ENCODE measurements around the gene CSMD2.

CSMD2 gene

DNA sequence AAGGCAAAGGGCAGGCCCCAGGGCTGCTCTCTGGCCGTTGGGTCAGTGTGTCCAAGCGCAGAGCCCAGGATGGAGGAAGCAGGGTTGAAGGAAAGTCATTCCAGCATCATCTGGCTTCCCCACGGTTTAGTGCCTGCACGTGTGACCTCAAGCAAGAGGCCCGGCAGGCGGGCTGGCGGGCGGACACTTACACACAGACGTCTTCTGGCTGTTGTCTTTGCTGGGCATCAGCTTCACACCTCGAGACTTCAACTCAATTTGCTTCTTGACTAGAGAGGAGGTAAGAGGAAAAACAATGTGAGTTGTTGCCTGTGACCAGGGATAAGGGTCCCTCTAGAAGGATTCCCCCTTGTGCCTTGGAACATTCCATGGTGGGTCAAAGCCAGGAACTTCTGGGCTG, 339.5 kb downstream of the CSMD2 start:
- Histone ChIP-seq H3K27ac (no peak overlapping the region), H3K4me3 (ENCODE audit: low read depth, low read length) (no peak overlapping the region), H3K36me3 (no peaks in the 10 kb centered on the region), H3K9me3 (ENCODE audit: severe bottlenecking) (no peaks in the 10 kb centered on the region), H3K27me3 (ENCODE audit: insufficient read depth, low read depth, severe bottlenecking) (peaks cover 72% of the 10 kb centered on the region)
- no peak for DNase-seq
- TF ChIP-seq, protein P1, sequence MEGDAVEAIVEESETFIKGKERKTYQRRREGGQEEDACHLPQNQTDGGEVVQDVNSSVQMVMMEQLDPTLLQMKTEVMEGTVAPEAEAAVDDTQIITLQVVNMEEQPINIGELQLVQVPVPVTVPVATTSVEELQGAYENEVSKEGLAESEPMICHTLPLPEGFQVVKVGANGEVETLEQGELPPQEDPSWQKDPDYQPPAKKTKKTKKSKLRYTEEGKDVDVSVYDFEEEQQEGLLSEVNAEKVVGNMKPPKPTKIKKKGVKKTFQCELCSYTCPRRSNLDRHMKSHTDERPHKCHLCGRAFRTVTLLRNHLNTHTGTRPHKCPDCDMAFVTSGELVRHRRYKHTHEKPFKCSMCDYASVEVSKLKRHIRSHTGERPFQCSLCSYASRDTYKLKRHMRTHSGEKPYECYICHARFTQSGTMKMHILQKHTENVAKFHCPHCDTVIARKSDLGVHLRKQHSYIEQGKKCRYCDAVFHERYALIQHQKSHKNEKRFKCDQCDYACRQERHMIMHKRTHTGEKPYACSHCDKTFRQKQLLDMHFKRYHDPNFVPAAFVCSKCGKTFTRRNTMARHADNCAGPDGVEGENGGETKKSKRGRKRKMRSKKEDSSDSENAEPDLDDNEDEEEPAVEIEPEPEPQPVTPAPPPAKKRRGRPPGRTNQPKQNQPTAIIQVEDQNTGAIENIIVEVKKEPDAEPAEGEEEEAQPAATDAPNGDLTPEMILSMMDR (IDR thresholded peaks at IDR 0.05; ENCODE audit: low read depth, low read length), result no peak

DNA sequence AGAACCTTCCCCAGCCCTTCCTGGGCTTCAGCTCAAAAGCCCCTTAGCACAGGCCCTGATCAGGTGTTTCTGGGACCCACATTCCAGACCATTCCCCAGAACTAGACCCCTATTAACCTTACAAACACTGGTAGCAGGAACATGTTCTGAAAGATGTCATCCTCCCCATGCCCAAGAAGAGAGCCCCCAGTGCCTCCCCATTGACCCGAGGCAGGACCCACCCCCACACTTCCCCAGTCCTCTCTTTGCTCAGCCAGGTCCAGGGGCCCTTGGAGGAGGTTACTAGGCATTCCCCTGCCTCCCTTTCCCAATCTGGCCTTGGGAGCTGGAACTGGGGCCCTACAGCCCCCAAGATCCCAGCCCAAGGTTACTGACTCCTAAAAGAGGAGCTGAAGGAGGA, 340.1 kb downstream of the CSMD2 start:
- no peak overlapping the region for H3K4me3 ChIP-seq (ENCODE audit: low read depth, low read length)
- no peaks in the 10 kb centered on the region for H3K36me3 ChIP-seq
- H3K9me3 ChIP-seq (ENCODE audit: severe bottlenecking), result no peaks in the 10 kb centered on the region
- peaks cover 74% of the 10 kb centered on the region for H3K27me3 ChIP-seq (ENCODE audit: insufficient read depth, low read depth, severe bottlenecking)
- TF ChIP-seq, protein P1 (IDR thresholded peaks at IDR 0.05; ENCODE audit: low read depth, low read length), result no peak
- H3K27ac ChIP-seq, result no peak overlapping the region
- no peak for DNase-seq

DNA sequence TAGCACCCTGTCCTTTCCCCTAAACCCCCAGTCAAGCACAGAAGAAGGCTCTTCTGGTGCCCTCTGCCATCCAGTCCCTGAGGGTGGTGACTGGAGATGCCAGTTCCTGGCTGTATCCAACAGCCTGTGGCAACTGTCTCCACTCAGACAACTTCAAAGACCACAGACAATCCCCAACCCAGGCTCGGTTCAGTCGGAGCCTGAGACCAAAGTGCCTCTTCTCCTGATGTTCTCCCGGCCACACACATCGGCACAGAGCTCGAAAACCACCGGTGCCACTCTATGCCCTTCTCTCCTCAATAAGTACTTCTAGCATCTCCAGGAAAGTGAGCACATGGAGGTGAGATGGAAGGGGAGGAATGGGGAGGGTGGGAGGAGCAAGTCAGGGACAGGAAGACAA, 340.7 kb downstream of the CSMD2 start:
- Histone ChIP-seq H3K4me3 (ENCODE audit: low read depth, low read length) (no peak overlapping the region), H3K27ac (no peak overlapping the region), H3K9me3 (ENCODE audit: severe bottlenecking) (no peaks in the 10 kb centered on the region), H3K27me3 (ENCODE audit: insufficient read depth, low read depth, severe bottlenecking) (peaks cover 77% of the 10 kb centered on the region), H3K36me3 (no peaks in the 10 kb centered on the region)
- TF ChIP-seq, protein P1 (IDR thresholded peaks at IDR 0.05; ENCODE audit: low read depth, low read length), result no peak
- no peak for DNase-seq

DNA sequence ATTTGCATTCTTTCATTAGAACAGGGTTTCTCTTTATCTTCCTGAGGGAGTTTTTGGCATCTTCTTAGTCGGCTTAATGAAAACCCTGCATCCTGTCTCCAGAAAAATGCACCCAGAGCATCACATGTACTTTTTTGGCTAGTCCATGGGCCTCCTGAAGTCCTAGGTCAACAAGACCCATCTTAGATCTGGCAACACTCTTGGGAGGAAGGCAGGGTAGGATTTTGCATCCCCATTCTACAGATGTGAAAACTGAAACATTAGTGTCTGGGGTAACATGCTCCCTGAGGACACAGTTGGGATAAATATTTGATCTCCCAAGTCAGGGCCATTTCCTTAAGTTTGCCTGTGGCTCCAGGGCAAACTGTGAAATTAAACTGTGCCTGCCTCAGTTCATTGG, 341.2 kb downstream of the CSMD2 start:
- Histone ChIP-seq H3K9me3 (ENCODE audit: severe bottlenecking) (no peaks in the 10 kb centered on the region), H3K27ac (no peak overlapping the region), H3K27me3 (ENCODE audit: insufficient read depth, low read depth, severe bottlenecking) (peaks cover 76% of the 10 kb centered on the region), H3K36me3 (no peaks in the 10 kb centered on the region), H3K4me3 (ENCODE audit: low read depth, low read length) (no peak overlapping the region)
- TF ChIP-seq, protein P1 (IDR thresholded peaks at IDR 0.05; ENCODE audit: low read depth, low read length), result no peak
- no peak for DNase-seq

DNA sequence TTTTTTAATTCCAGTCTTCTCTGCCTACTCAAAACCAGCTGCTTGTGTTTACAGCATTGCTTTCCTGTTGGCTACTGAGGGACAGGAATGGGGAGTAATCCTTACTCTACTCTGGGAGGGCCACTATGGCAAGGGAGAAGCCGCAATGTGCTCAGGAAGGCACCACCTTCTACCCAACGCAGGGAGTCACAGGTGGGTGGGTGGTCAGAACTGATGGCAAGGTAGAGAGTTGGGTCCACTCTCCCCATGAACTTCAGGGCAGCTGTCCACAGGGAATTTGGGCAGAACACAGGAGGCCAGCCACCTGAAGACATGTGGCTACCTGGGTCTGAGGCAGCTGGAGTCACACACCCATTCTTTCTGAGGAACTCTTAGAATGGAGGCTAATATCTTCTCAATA, 341.6 kb downstream of the CSMD2 start:
- Histone ChIP-seq H3K9me3 (ENCODE audit: severe bottlenecking) (no peaks in the 10 kb centered on the region), H3K4me3 (ENCODE audit: low read depth, low read length) (no peak overlapping the region), H3K27ac (no peak overlapping the region), H3K27me3 (ENCODE audit: insufficient read depth, low read depth, severe bottlenecking) (peaks cover 71% of the 10 kb centered on the region), H3K36me3 (no peaks in the 10 kb centered on the region)
- DNase-seq, result no peak
- TF ChIP-seq, protein P1 (IDR thresholded peaks at IDR 0.05; ENCODE audit: low read depth, low read length), result no peak

DNA sequence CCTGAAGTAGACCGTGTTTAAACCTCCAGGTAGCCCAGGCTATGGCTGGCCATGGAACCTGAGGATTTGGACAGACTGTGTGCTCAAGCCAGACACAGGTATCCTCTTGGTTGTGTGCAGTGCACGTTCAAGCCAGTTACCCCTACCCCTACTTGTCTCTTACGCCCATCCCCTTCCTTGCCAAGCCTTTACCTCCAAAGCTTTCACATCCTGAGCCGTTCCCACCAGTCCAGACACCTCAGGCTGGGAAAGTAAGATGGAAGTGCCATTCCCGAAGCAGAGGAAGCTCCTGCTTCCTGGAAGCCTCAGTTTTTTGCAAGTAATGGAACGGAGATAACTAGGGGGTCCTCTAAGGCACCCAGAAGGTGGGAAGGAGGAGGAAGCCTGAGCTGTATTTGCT, 342.6 kb downstream of the CSMD2 start:
- no peaks in the 10 kb centered on the region for H3K36me3 ChIP-seq
- DNase-seq, result no peak
- H3K9me3 ChIP-seq (ENCODE audit: severe bottlenecking), result no peaks in the 10 kb centered on the region
- no peak overlapping the region for H3K27ac ChIP-seq
- TF ChIP-seq, protein P1 (IDR thresholded peaks at IDR 0.05; ENCODE audit: low read depth, low read length), result no peak
- peaks cover 67% of the 10 kb centered on the region for H3K27me3 ChIP-seq (ENCODE audit: insufficient read depth, low read depth, severe bottlenecking)
- H3K4me3 ChIP-seq (ENCODE audit: low read depth, low read length), result no peak overlapping the region

Measured in WERI-Rb-1 (cell line).